Measurements from ENCODE around the gene NKX2-1. TPM values are rescaled to one million over a fixed set of nuclear protein-coding genes. Genes with fewer than 3 reads are reported as not detected.

Gene NKX2-1
- total and polyA plus RNA-seq, 4 donors = 0.39 TPM; not detected in 3

- H3K9me3 ChIP-seq (ENCODE audit: control insufficient read depth, insufficient read depth, low read length) = no peaks in the 10 kb centered on the region
- WGBS (ENCODE audit: insufficient coverage) = under 1% methylated on average over 50 of the region's 54 CpGs
- no peaks in the 10 kb centered on the region for H3K36me3 ChIP-seq (ENCODE audit: control insufficient read depth, insufficient read depth, low read length)
- H3K27me3 ChIP-seq (ENCODE audit: control insufficient read depth, insufficient read depth, low read length) = peaks cover 95% of the 10 kb centered on the region
- H3K27ac ChIP-seq (ENCODE audit: low read depth, low read length) = no peak overlapping the region
- no peak overlapping the region for H3K4me3 ChIP-seq (ENCODE audit: low read depth, low read length)
- peaks cover 37% of the 10 kb centered on the region for H3K4me1 ChIP-seq (ENCODE audit: control insufficient read depth, insufficient read depth, low read length)
- peak in 2 of 6 donors; percentile 56 to 66 for DNase-seq (ENCODE audit: low read depth in 4 of 6, low spot score in 6 of 6)
Observed at GRCh38 chr14:36524874-36525745, 5.1 kb upstream of the NKX2-1 start.

DNA sequence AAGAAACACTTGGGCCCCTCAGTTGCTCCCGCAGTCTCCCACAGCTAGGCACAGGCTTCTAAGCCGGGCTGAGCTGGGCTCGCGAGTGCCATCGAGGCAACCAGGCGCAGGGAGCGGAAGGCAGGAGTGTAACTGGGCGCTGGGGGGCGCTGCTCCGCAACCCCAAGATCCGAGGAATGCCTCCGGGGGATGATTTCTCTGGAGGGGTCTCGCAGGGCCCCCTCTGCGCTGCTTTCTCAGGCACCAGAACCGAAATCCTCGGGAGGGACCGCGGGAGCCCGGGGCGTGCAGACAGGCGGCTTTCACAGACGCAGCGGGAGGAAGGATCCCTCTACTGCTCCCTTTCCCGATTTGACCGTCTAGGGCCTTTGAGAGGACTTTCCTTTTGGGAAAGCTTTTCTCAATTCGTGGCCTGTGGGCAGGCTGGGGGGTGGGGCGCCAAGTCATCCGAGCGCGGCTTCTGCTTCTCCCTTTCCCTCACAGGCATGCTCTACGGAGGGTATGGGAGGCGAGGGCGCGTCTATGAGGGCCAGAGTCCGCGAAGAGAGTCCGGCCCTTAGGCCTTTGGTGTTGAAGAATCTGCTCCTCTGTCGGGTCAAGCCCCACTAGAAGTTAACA is 4.3 kb upstream of the NKX2-1 start:
- Histone ChIP-seq H3K4me1 (ENCODE audit: control insufficient read depth, insufficient read depth, low read length) (peaks cover 45% of the 10 kb centered on the region), H3K4me3 (ENCODE audit: low read depth, low read length) (no peak overlapping the region), H3K36me3 (ENCODE audit: control insufficient read depth, insufficient read depth, low read length) (no peaks in the 10 kb centered on the region), H3K27me3 (ENCODE audit: control insufficient read depth, insufficient read depth, low read length) (peaks cover 100% of the 10 kb centered on the region), H3K27ac (ENCODE audit: low read depth, low read length) (no peak overlapping the region), H3K9me3 (ENCODE audit: control insufficient read depth, insufficient read depth, low read length) (no peaks in the 10 kb centered on the region)
- WGBS (ENCODE audit: insufficient coverage) = 6% methylated on average over 26 of the region's 38 CpGs
- peak in 1 of 6 donors; percentile 4 for DNase-seq (ENCODE audit: low read depth in 4 of 6, low spot score in 6 of 6)

DNA sequence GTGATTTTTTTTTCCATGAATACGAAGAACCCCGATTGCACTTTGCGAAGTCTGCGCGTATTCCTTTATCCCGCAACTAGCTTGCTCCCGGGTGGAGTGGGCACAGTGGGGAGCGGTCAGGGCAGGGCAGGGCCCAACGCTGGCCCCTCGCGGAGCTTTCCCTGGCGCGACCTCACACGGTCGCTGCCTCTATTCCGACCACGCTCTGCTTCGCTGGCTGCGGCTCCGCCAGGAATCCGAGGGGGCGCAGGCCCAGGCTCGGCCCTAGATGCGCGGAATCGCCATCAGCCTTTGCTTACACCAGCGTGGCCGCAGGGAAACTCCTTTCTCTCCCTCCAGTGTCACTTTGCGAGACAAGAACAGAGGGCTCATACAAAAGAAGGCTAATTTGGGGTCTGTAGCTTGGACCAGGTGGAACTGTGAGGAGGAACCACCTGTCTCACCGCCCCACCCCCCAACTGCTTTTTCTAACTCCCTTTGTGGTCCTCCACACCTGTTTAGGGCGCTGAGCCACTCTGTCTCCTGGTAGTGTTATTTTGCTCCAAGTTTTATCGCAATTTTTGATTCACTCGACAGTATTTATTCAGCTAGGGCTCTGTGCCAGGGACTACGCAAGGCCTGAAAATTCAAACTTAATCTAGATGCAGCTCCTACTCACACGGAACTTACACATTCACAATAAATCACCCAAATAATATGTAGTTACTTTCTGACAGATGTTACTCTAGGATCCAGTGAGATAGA is 3.1 kb upstream of the NKX2-1 start:
- peaks cover 50% of the 10 kb centered on the region for H3K4me1 ChIP-seq (ENCODE audit: control insufficient read depth, insufficient read depth, low read length)
- no peaks in the 10 kb centered on the region for H3K36me3 ChIP-seq (ENCODE audit: control insufficient read depth, insufficient read depth, low read length)
- WGBS (ENCODE audit: insufficient coverage) = 4% methylated on average over 30 of the region's 35 CpGs
- no peaks in the 10 kb centered on the region for H3K9me3 ChIP-seq (ENCODE audit: control insufficient read depth, insufficient read depth, low read length)
- H3K27ac ChIP-seq (ENCODE audit: low read depth, low read length) = no peak overlapping the region
- peaks cover 100% of the 10 kb centered on the region for H3K27me3 ChIP-seq (ENCODE audit: control insufficient read depth, insufficient read depth, low read length)
- H3K4me3 ChIP-seq (ENCODE audit: low read depth, low read length) = no peak overlapping the region
- no peak for DNase-seq (ENCODE audit: low read depth in 4 of 6, low spot score in 6 of 6)

- no peak overlapping the region for H3K4me3 ChIP-seq (ENCODE audit: low read depth, low read length)
- no peak overlapping the region for H3K27ac ChIP-seq (ENCODE audit: low read depth, low read length)
- no peaks in the 10 kb centered on the region for H3K36me3 ChIP-seq (ENCODE audit: control insufficient read depth, insufficient read depth, low read length)
- 2% methylated on average over 31 of the region's 36 CpGs for WGBS (ENCODE audit: insufficient coverage)
- H3K27me3 ChIP-seq (ENCODE audit: control insufficient read depth, insufficient read depth, low read length) = peaks cover 100% of the 10 kb centered on the region
- peak in 1 of 6 donors; percentile 6 for DNase-seq (ENCODE audit: low read depth in 4 of 6, low spot score in 6 of 6)
- H3K9me3 ChIP-seq (ENCODE audit: control insufficient read depth, insufficient read depth, low read length) = no peaks in the 10 kb centered on the region
- peaks cover 54% of the 10 kb centered on the region for H3K4me1 ChIP-seq (ENCODE audit: control insufficient read depth, insufficient read depth, low read length)
Observed at GRCh38 chr14:36522347-36522971, 2.4 kb upstream of the NKX2-1 start.

- no peaks in the 10 kb centered on the region for H3K9me3 ChIP-seq (ENCODE audit: control insufficient read depth, insufficient read depth, low read length)
- H3K27me3 ChIP-seq (ENCODE audit: control insufficient read depth, insufficient read depth, low read length) = peaks cover 98% of the 10 kb centered on the region
- no peaks in the 10 kb centered on the region for H3K36me3 ChIP-seq (ENCODE audit: control insufficient read depth, insufficient read depth, low read length)
- H3K4me1 ChIP-seq (ENCODE audit: control insufficient read depth, insufficient read depth, low read length) = peaks cover 57% of the 10 kb centered on the region
- no peak overlapping the region for H3K4me3 ChIP-seq (ENCODE audit: low read depth, low read length)
- under 1% methylated on average over 26 of the region's 35 CpGs for WGBS (ENCODE audit: insufficient coverage)
- H3K27ac ChIP-seq (ENCODE audit: low read depth, low read length) = no peak overlapping the region
- DNase-seq (ENCODE audit: low read depth in 4 of 6, low spot score in 6 of 6) = peak in 1 of 6 donors; percentile 13
Observed at GRCh38 chr14:36521598-36522345, 1.7 kb upstream of the NKX2-1 start.

DNA sequence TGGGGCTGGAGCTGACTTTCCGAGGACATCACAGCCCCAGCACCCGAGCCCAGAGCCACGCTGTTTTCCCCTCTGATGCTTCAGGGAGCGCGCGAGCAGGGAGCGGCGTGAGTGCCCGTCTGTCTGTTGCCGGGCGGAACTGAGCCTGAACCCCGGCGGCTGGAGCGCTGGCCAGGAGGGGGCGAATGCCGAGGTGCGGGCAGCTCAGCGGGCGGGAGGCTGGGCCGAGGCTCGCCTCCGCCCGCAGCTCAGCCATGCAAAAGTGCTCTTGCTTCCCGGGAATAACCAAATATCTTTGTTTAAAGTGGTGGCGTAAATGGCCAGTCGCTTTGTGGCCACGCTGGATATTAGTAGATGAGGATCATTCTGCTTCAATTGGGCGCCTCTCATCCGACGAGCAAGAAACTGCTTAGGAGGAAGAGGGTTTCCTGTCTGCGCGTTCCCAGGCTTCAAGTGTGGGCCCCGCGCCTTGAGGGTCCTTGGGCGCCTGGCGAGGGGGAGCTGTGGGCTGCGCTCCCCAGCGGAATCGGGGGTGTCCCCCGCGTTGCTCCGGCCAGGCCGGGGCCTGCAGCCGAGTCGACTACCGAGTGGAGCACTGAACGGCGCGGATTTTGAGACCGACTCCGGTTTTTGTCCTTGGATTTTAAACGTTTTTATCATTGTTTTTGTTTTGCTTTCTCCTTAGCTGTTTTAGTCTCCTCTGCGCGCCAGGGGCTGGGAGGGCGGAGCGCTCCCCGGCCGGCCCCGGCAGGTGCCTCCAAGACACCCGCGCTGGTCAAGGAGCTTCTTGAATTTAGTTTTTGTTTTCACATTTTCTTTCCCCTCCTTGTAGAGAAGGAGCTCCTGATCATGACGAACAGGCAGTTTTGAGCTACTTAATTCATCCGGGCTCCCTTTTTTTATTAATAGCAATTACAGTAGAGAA is 831 bp upstream of the NKX2-1 start:
- no peaks in the 10 kb centered on the region for H3K9me3 ChIP-seq (ENCODE audit: control insufficient read depth, insufficient read depth, low read length)
- peaks cover 57% of the 10 kb centered on the region for H3K4me1 ChIP-seq (ENCODE audit: control insufficient read depth, insufficient read depth, low read length)
- peaks cover 98% of the 10 kb centered on the region for H3K27me3 ChIP-seq (ENCODE audit: control insufficient read depth, insufficient read depth, low read length)
- H3K36me3 ChIP-seq (ENCODE audit: control insufficient read depth, insufficient read depth, low read length) = no peaks in the 10 kb centered on the region
- no peak overlapping the region for H3K4me3 ChIP-seq (ENCODE audit: low read depth, low read length)
- peak in 1 of 6 donors; percentile 46 for DNase-seq (ENCODE audit: low read depth in 4 of 6, low spot score in 6 of 6)
- WGBS (ENCODE audit: insufficient coverage) = under 1% methylated on average over 59 of the region's 63 CpGs
- no peak overlapping the region for H3K27ac ChIP-seq (ENCODE audit: low read depth, low read length)

DNA sequence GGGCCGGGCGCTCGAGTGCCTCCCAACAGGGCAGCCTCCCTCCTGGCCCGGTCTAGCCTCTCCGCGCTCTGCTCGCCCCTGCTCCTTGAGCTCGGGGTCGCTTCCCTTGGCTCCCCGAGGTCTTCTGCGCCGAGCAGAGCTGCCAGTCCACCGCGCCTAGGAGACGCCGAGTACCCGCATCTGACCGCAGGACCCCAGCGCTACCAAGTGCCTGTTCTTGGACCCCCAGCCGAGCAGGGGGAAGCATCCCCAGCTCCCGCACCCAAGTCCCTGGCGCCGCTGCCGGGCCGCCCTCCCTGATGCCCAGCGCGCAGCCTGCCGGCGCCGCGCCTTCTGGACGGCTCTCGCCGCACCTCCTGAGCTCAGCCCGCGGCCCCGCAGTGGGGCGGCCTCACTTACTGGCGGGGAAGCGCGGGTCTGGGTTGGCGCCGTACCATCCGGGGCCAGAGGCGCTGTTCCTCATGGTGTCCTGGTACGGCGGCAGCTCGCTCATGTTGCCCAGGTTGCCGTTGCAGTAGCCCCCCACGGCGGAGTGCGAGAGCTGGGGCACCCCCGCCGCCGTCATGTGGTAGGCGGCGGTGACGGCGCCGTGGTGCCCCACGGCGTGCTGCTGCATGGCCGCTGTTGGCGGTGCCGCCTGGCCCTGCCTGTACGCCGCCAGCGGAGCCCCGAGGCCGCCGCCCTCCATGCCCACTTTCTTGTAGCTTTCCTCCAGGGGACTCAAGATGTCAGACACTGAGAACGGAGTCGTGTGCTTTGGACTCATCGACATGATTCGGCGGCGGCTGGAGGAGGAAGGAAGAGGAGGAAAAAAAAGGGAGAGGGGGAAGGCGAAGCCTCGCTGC is 1.2 kb downstream of the NKX2-1 start:
- Histone ChIP-seq H3K9me3 (ENCODE audit: control insufficient read depth, insufficient read depth, low read length) (no peaks in the 10 kb centered on the region), H3K27me3 (ENCODE audit: control insufficient read depth, insufficient read depth, low read length) (peaks cover 98% of the 10 kb centered on the region), H3K4me1 (ENCODE audit: control insufficient read depth, insufficient read depth, low read length) (peaks cover 49% of the 10 kb centered on the region), H3K27ac (ENCODE audit: low read depth, low read length) (no peak overlapping the region), H3K36me3 (ENCODE audit: control insufficient read depth, insufficient read depth, low read length) (no peaks in the 10 kb centered on the region), H3K4me3 (ENCODE audit: low read depth, low read length) (no peak overlapping the region)
- peak in 1 of 6 donors; percentile 46 for DNase-seq (ENCODE audit: low read depth in 4 of 6, low spot score in 6 of 6)
- under 1% methylated on average over 77 of the region's 79 CpGs for WGBS (ENCODE audit: insufficient coverage)
